CD4-positive, alpha-beta T cell treated with Interleukin-2 at 100 ng/mL for 4 hours (primary cell): Measurements from ENCODE around the gene LYST.
"Not testable (repeated sequence)": the region's sequence is repeated elsewhere in the genome, so short reads cannot be mapped to it uniquely, and the experiment has no call there.

ENCODE experiments used
- DNase-seq: peaks from one replicate; pipeline ENCODE4 v3.0.0-alpha.2; 2020; ENCODE audit warnings: low spot score

LYST gene

DNA sequence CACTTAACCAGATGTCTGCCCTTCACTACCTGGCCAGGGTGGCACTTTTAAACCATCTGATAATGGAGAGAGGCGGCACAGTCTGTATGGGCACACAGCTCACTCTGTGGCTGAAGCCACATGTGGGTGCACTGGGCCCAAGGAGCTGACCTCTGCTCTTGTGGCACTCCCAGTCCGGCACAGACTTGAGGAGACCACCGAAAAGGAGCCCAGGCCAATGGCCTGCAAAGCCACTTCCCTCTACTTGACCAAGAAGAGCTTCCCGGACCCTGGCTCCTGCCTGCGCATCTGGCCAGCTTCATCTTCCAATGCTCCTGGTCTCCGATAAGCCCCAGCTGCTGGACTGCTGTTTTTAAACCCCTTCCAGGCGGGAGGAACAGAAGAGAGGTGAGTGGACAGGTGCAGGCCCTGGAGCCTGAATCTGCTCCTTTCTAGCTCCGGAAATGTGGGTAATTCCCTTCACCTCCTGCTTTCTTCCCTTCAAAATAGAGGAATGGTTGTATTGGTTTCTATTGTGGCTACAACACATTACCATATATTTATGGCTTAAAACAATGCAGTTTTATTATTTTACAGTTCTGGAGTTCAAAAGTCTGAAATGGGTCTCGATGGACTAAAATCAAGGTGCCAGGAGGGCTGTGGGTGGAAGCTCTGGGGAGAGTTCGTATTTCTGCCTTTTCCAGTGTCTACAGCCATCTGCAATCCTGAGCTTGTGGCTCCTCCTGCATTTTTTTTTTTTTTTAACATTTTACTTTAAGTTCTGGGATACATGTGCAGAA lies 228.8 kb downstream of the LYST start:
- DNase-seq = no peak

GRCh38 chr1:235635938-235636662 lies 230.6 kb downstream of the LYST start:
- DNase-seq = no peak

- no peak for DNase-seq
Measured at GRCh38 chr1:235632506-235633401, 234.0 kb downstream of the LYST start.

- DNase-seq = no peak
Measured at GRCh38 chr1:235631816-235632215, 234.9 kb downstream of the LYST start.

DNA sequence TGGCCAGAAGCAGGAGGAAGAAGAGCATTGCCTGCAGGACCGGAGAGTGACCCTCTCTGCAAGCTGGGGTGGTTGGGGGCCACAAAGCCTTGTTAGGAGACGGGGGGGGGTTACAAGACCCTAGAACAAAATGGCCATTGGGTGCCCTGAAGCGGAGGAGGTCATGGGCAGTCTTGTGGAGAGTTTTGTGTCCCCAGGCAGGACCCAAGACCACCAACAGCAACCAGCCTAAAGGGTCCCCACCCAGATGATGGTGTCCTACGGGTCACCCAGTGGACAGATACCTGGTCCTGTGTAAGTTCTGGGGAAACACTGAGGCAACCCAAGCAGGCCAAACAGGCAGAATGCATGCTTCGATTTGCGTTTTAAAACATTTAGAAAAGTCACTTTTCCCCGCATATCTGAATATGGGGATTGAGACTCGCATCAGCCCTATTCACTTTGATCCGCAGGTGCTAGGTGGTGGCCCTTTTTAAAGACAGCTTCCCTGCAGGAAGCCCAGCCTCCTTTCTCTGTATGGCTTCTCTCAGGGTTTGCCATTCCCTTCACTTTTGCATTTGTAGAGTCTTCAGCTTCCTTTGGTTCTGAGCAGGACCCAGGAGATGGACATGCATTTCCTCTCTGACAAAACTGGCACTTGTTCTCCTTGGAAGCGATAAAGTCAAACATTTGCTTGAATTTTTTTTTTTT lies 238.2 kb downstream of the LYST start:
- no peak for DNase-seq

DNA sequence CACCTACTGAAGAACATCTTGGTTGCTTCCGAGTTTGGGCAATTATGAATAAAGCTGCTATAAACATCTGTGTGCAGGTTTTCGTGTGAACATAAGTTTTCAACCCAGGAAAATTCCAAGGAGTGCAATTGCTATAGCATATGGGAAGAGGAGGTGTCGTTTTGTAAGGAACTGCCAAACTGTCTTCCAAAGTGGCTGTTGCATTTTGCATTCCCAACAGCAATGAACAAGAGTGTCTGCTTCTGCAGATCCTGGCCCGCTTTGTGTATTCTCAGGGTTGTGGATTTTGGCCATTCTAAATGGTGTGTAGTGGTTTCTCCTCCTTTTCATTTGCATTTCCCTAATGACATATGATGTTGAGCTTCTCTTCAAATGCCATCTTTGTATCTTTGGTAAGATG lies 240.9 kb downstream of the LYST start:
- DNase-seq = no peak

GRCh38 chr1:235625340-235625739 lies 241.4 kb downstream of the LYST start:
- no peak for DNase-seq

GRCh38 chr1:235624721-235625333 lies 241.9 kb downstream of the LYST start:
- no peak for DNase-seq

DNA sequence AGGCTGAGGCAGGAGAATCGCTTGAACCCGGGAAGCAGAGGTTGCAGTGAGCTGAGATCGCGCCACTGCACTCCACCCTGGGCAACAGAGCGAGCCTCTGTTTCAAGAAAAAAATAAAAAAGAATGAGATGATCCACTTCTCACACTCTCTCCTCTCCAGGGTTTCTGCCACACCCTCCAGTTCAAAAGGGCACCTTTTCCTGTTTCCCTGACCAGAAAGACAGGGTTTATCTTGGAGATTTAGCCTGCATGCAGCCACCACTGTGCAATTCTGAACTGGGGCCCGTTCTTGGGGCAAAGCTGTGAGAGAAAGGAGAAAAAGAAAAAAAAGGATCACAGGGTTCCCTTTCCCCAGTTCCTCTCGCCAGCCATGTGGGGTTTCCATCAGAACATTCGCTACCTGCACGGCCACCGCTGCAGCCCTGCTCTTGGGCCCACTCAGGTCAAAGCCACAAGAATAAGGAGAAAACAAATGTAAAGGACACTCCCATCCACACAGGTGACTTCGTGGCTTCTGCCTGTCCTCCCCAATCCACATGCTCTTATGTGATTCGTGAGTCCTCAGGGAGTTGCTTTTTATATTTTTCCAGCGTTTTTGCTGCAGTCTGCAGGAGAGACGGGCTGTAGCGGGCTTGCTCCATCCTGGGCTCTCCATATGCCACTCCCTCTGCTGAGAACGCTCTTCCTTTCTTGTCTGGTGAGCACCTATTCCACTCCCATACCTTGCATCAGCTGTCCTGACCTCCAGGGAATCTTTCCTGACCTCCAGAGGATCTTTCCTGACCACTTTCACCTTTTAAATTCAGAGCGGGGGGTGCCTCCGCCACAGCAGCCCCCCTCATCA lies 243.5 kb downstream of the LYST start:
- no peak for DNase-seq

- not testable (repeated sequence) for DNase-seq
Measured at GRCh38 chr1:235619149-235619548, 247.6 kb downstream of the LYST start.

- no peak for DNase-seq
Measured at GRCh38 chr1:235617808-235618207, 248.9 kb downstream of the LYST start.

DNA sequence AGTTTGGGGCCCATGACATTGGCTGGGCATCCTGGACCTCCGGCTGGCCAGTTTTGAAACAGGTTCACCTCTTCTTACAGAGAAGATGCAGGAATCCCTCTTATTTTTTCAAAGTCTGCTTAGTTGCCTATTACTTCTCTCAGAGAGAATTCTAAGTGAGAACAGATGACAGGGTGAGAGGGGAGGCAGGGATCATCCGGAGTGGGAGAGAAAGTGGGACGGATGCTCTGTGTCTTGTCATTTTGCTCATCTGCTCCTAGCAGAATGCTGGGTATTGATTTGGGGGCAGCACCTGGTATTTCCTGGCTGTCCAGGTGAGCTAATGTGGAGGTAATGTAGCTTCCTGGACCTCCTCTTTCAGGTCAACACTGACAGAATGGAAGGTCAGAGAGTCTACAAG lies 249.6 kb downstream of the LYST start:
- DNase-seq = no peak

- DNase-seq = no peak
Measured at GRCh38 chr1:235614442-235614954, 252.2 kb downstream of the LYST start.

GRCh38 chr1:235613602-235614001 lies 253.1 kb downstream of the LYST start:
- DNase-seq = no peak

- DNase-seq = no peak
Measured at GRCh38 chr1:235612761-235613160, 253.9 kb downstream of the LYST start.
